Smooth muscle cell (in vitro differentiated cells): ENCODE data around the gene S100A1. TPM values are rescaled to one million over a fixed set of nuclear protein-coding genes. Genes with fewer than 3 reads are reported as not detected.

Experiments used
- DNase-seq: peaks from one replicate; lab custom pipeline; 2025; ENCODE audit not compliant: unreplicated experiment; lab: John Stamatoyannopoulos, UW
- H2AFZ ChIP-seq: fragments of 200-600 bp; sonication (generic); 2 replicates; pipeline ENCODE4 v1.6.0; 2016; ENCODE audit warnings: antibody characterized with exemption, low read depth, mild to moderate bottlenecking
- H3F3A ChIP-seq: fragments of 200-600 bp; sonication (generic); 2 replicates; pipeline ENCODE4 v1.6.0; 2017; ENCODE audit warnings: antibody characterized with exemption, low read depth
- H3K27ac ChIP-seq: fragments of 200-600 bp; sonication (generic); 2 replicates; pipeline ENCODE4 v1.5.1; 2016; ENCODE audit warnings: low read depth, mild to moderate bottlenecking
- H3K27me3 ChIP-seq: fragments of 200-600 bp; sonication (generic); 2 replicates; pipeline ENCODE4 v1.6.1; 2016; ENCODE audit warnings: low read depth, mild to moderate bottlenecking
- H3K36me3 ChIP-seq: fragments of 200-600 bp; sonication (generic); 2 replicates; pipeline ENCODE4 v1.5.1; 2016; ENCODE audit warnings: low read depth
- H3K4me1 ChIP-seq: fragments of 200-600 bp; sonication (generic); 2 replicates; pipeline ENCODE4 v1.5.1; 2016; ENCODE audit warnings: low read depth
- H3K4me2 ChIP-seq: fragments of 200-600 bp; sonication (generic); 2 replicates; pipeline ENCODE4 v1.6.0; 2016; ENCODE audit warnings: mild to moderate bottlenecking
- H3K4me3 ChIP-seq: fragments of 200-600 bp; sonication (generic); 2 replicates; pipeline ENCODE4 v1.5.1; 2016; ENCODE audit warnings: mild to moderate bottlenecking
- H3K79me2 ChIP-seq: fragments of 200-600 bp; sonication (generic); 2 replicates; pipeline ENCODE4 v1.6.0; 2016; ENCODE audit warnings: low read depth, mild to moderate bottlenecking
- H3K9ac ChIP-seq: fragments of 200-600 bp; sonication (generic); 2 replicates; pipeline ENCODE4 v1.6.0; 2016; ENCODE audit warnings: low read depth
- H3K9me3 ChIP-seq: fragments of 200-600 bp; sonication (generic); replicated peaks from 2 replicates; pipeline ENCODE4 v1.5.1; 2016; ENCODE audit warnings: low read depth
- H4K20me1 ChIP-seq: fragments of 200-600 bp; sonication (generic); 2 replicates; pipeline ENCODE4 v1.6.0; 2016; ENCODE audit warnings: low read depth
- WGBS: methylation state at CpG from one replicate; pipeline ENCODE4 v1.1.7; 2016; ENCODE audit warnings: low lambda C conversion rate; 5-methylcytosine and 5-hydroxymethylcytosine counted together
- polyA plus RNA-seq: library from polyadenylated mRNA; unstranded; fragments of >200 nt; fragmentation: Nextera tagmentation; extraction: Ambion mirVana; gene quantifications from 2 replicates; pipeline ENCODE4 v1.2.1, GENCODE V29; 2016
- total RNA-seq: library from RNA; depleted of rRNA; stranded (reverse); fragments of >200 nt; gene quantifications from 2 replicates; pipeline ENCODE4 v1.2.3, GENCODE V29; 2014
- TF ChIP-seq, protein P1 (sequence below): fragments of 200-600 bp; sonication (generic); IDR thresholded peaks from 2 replicates; pipeline ENCODE4 v1.5.1; 2017; ENCODE audit warnings: borderline replicate concordance, mild to moderate bottlenecking, antibody characterized with exemption; ENCODE audit not compliant: insufficient read depth, poor library complexity, severe bottlenecking

S100A1 gene
- total and polyA plus RNA-seq, 2 experiments from 2014 or later: 1.0 to 8.3 TPM

DNA sequence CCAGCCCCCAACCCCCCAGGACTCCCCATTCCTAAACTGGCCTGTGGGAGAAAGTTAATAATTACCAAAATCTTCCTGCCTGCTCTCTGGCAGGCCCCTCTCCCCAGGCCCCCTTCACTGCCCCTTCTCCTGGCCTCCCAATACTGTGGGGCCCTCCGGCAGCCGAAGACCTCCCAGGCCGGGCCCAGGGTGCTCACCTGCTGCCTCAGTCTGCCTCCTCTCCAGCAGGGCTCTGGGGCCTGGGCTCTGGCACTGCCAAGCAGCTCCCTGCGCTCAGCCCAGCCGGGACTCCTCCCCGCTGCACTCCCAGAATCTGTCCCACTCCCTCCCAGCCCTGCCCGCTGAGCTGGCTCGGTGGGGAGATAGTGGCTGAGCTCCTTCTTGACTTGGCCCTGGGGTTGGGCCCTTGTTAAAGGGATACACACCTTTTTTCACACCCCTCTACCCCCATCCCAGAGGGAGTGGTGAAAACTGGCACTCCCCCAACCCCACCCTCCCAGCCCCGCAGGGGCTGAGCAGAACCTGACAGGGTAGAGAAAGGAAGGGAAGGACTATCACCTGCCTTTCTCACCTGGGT is 15.4 kb upstream of the S100A1 start, which contains the start of gene S100A16:
TSS of gene S100A16 (minus strand) at position 383 of the 577 bp plus-strand sequence. CDS start 4,986 bp downstream, outside the sequence.
- Histone ChIP-seq H3K9me3 (no peaks in the 10 kb centered on the region), H3K4me2 (peak within 1 kb of the TSS; percentile 99), H3K36me3 (no peaks in the 10 kb centered on the region), H3F3A (peaks cover 16% of the 10 kb centered on the region), H3K4me3 (peak within 1 kb of the TSS; percentile 79), H3K27ac (peak within 1 kb of the TSS; percentile 69), H3K4me1 (peaks cover 47% of the 10 kb centered on the region), H2AFZ (peak within 1 kb of the TSS; percentile 18), H4K20me1 (no peaks in the 10 kb centered on the region), H3K79me2 (peaks cover 33% of the 10 kb centered on the region), H3K27me3 (no peaks in the 10 kb centered on the region), H3K9ac (peak within 1 kb of the TSS; percentile 86)
- 13% methylated on average over 6 of the region's 9 CpGs for WGBS
- TF ChIP-seq, protein P1, sequence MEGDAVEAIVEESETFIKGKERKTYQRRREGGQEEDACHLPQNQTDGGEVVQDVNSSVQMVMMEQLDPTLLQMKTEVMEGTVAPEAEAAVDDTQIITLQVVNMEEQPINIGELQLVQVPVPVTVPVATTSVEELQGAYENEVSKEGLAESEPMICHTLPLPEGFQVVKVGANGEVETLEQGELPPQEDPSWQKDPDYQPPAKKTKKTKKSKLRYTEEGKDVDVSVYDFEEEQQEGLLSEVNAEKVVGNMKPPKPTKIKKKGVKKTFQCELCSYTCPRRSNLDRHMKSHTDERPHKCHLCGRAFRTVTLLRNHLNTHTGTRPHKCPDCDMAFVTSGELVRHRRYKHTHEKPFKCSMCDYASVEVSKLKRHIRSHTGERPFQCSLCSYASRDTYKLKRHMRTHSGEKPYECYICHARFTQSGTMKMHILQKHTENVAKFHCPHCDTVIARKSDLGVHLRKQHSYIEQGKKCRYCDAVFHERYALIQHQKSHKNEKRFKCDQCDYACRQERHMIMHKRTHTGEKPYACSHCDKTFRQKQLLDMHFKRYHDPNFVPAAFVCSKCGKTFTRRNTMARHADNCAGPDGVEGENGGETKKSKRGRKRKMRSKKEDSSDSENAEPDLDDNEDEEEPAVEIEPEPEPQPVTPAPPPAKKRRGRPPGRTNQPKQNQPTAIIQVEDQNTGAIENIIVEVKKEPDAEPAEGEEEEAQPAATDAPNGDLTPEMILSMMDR: no peak
- no peak for DNase-seq

DNA sequence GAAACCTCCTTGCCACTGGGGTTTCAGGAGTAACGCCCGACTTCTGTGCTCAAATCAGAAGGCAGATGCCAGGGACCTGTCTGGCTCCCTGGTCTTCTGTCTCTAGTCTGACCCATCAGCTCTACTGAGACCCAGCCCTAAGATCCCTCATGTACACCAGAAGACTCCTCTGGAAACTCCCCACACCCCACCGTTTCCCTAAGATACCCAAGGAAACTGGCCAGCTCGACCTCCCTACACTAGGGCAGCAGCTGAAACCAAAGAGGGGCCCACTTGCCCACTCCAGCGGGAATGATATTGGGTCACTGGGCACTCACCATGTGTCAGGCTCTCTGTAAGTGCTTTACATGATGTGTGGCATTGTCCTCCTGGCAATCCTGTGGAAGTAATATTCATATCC is 14.8 kb upstream of the S100A1 start:
- no peaks in the 10 kb centered on the region for H3K27me3 ChIP-seq
- no peak overlapping the region for H3K9ac ChIP-seq
- peak overlapping the region; percentile 18 for H2AFZ ChIP-seq
- 86% methylated on average over 5 of the region's 5 CpGs for WGBS
- H3F3A ChIP-seq: peaks cover 16% of the 10 kb centered on the region
- H3K9me3 ChIP-seq: no peaks in the 10 kb centered on the region
- peak overlapping the region; percentile 79 for H3K4me3 ChIP-seq
- peak overlapping the region; percentile 99 for H3K4me2 ChIP-seq
- DNase-seq: no peak
- H3K4me1 ChIP-seq: peaks cover 41% of the 10 kb centered on the region
- TF ChIP-seq, protein P1: no peak
- H4K20me1 ChIP-seq: no peaks in the 10 kb centered on the region
- H3K79me2 ChIP-seq: peaks cover 33% of the 10 kb centered on the region
- no peaks in the 10 kb centered on the region for H3K36me3 ChIP-seq
- peak overlapping the region; percentile 69 for H3K27ac ChIP-seq

DNA sequence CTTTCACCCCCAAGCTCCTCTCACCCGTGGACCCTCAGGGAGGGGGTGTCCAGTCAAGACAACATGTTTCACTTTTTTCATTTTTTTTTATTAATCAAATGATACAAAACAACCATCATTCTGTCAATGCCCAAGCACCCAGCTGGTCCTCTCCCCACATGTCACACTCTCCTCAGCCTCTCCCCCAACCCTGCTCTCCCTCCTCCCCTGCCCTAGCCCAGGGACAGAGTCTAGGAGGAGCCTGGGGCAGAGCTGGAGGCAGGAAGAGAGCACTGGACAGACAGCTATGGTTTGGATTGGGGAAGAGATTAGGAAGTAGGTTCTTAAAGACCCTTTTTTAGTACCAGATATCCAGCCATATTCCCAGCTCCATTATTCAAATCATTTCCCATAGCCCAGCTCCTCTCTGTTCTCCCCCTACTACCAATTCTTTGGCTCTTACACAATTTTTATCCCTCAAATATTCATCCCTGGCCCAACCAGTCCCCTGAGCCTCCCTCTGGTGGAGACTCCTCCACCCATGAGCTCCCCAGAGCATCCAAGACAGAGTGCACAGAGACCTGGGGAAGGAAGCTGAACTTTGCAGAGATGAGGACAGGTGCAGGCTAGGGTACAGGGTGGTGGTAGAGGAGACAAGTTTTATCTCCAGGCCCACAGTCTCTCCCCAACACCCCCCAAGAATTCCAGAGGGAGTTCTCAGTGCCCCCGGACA is 13.9 kb upstream of the S100A1 start:
- no peaks in the 10 kb centered on the region for H3K36me3 ChIP-seq
- peaks cover 34% of the 10 kb centered on the region for H3K4me1 ChIP-seq
- H3K27ac ChIP-seq: no peak overlapping the region
- peak overlapping the region; percentile 13 for H3K4me2 ChIP-seq
- H3K9me3 ChIP-seq: no peaks in the 10 kb centered on the region
- H4K20me1 ChIP-seq: no peaks in the 10 kb centered on the region
- peaks cover 33% of the 10 kb centered on the region for H3K79me2 ChIP-seq
- DNase-seq: no peak
- no peak overlapping the region for H3K4me3 ChIP-seq
- TF ChIP-seq, protein P1: no peak
- whole genome bisulfite sequencing: 97% methylated on average over 2 of the region's 2 CpGs
- H3K9ac ChIP-seq: no peak overlapping the region
- no peak overlapping the region for H2AFZ ChIP-seq
- H3K27me3 ChIP-seq: no peaks in the 10 kb centered on the region
- H3F3A ChIP-seq: peaks cover 14% of the 10 kb centered on the region
